22Rv1 (cell line): ENCODE measurements around the gene EPN1.

Experiments used
- CTCF ChIP-seq: fragments of 450-650 bp; IDR thresholded peaks from 2 replicates; pipeline ENCODE4 v1.5.1; 2017; ENCODE audit warnings: mild to moderate bottlenecking
- ZFX ChIP-seq: fragments of 450-650 bp; IDR thresholded peaks from 2 replicates; pipeline ENCODE4 v1.6.1; 2017; ENCODE audit warnings: antibody characterized with exemption, borderline replicate concordance

- TF ChIP-seq CTCF = no peak
- TF ChIP-seq ZFX = no peak
Observed at GRCh38 chr19:55711719-55712118, 36.7 kb downstream of the EPN1 start.
